HCEC 1CT (cell line): ENCODE results near the gene RPL36.
A peak's percentile ranks its signal among the peaks of the same experiment; 100 is the strongest.
"Not testable (repeated sequence)": the region's sequence is repeated elsewhere in the genome, so short reads cannot be mapped to it uniquely, and the experiment has no call there.

ENCODE experiments used
- DNase-seq: peaks from one replicate; pipeline ENCODE4 v3.0.0-alpha.2; 2017

RPL36 gene

DNA sequence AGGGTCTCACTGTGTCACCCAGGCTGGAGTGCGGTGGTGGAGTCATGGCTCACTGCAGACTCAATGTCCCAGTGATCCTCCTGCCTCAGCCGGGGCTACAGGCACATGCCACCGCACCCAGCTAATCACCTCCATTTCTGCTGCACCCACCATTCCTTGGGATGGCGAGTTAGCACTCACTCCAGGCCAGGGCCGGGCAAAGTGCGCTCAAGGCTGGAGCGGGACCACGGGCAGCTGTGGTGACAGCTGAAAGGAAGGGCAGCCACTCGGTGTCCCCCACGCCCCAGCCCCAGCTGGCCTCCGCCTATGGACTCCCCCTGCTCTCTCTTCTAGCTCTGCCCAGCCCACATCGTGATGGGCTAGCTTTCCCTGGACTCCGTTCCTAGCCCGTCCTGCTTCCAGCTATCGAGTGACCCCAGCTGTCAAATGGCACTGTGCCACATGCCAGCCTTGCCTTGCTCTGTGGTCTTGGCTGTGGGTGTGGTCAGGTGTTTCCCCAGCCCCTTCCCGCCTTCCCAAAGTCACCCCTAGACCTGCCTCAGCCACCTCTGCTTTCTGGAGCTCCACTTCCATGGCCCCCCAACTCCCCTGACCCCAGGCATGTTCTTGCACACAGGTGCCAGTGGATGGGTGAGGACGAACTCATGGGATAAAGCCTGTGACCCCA, 13.9 kb upstream of the RPL36 start:
- no peak for DNase-seq

DNA sequence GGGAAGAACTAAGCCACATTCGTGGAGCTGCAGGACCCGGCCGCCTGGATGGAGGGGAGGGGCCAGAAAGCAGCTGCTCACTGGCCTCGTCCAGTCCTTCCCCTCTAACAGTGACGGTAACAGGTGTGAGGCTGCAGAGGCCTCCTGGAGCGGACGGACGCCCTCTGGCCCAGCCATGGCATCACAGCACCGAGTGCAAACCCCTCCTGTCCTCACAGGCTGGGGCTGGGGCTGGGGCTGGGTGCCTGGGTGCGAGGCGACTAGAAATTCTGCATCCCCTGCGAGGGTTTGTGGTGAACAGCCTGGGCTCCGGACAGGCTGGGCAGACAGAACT, 13.4 kb upstream of the RPL36 start:
- DNase-seq, result no peak

DNA sequence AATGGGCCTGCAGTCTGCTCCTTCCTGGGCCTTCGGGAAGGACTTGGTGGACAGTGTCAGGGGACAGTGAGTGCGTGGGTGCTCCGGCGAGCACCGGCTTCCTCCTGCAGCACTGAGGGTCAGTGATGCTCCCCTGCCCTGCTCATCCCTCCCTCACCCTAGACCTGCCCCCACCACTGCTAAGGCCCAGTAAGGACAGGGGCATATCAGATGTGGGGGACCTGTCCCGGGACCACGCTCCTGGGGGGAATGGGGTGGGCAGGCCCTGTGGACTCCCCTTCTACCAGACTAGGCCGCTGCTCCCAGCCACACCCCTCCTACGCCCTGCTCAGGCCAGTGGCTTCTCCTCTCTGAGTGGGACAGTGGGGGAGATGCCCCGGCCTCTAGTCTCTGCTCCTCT, 13.0 kb upstream of the RPL36 start:
- DNase-seq, result no peak

DNA sequence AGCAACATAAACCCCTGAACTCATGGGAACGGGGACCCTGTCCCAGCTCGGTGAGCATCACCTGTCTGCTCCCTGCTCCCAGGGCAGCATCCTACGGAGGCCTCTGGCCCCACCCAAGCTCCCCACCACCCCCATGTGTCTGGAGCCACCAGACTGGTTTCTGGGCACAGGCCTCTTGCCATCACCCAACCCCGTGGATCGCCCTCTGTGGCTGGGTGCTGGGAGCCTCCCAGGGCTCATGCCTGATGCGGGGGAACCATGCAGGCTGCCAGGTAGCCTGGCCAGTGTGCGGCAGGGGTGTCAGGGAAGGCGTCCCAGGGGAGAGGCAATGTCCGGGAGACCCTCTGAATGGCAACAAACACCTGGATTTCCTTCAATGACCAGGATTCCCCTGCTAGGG, 12.5 kb upstream of the RPL36 start:
- no peak for DNase-seq

DNA sequence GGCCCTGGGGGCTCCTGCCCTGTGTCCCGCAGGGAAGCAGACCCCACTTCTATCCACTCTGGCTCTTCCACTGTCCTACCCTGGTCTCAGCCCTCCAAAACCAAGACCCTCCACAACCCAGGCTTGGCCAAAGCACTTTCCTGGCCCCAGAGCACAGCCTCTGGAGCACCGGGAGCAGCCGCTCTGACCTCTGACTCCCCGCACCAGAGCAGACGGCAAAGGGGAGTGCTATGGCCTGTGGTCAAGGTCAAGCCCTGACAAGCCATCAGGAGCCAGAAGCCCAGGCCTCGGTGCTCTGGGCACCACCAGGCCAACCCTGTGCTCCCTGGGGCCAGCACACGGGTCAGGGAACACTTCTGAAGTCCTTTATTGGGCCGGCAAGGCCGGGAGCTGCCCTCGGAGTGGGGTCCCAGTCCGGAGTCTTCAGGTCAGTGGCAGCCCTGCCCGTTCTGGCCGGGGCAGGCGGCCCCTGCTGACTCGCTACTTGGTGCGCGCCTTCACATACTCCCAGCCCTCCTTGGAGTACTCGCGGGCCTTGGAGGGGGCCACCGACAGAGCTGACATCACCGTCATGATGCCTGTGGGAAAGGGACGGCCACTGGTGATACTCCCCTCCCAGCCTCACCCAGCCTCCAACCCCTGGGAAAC, 11.9 kb upstream of the RPL36 start:
- no peak for DNase-seq

DNA sequence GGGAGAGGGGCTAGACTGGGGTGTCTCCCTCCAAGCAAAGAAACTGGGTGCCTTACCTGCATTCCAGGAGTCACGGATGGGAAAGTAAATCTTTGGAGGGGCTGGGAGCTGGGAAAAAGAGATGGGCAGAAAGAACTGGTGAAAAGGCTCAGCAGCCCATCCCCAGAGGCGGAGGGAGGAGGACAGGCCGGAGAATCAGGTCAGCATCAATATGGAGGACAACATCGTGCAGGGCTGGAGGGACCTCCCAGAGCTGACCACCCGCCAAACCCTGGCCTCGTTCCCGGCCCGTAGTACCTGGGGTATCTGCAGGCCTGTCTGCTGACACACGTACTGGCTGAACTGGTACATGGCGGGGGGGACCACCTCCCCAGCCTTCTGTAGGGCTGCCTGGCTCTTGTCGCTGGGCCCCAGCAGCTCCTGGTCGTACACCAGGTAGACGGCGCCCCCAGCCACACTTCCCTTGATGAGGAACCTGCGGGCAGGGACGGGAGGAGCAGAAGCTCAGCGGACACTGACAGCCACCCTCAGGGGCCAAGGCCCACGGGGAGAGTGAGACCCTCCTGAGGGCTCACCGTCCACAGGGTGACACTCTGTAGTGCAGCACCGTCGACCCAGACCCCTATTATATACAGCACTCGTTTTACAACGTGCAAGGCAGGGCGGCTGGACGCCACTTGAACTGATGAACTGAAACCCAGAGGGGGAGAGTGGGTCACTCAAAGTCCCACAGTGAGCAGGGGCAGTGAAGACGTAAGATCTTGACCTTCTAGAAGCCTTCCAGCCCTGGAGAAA, 10.6 kb upstream of the RPL36 start:
- DNase-seq, result no peak

DNA sequence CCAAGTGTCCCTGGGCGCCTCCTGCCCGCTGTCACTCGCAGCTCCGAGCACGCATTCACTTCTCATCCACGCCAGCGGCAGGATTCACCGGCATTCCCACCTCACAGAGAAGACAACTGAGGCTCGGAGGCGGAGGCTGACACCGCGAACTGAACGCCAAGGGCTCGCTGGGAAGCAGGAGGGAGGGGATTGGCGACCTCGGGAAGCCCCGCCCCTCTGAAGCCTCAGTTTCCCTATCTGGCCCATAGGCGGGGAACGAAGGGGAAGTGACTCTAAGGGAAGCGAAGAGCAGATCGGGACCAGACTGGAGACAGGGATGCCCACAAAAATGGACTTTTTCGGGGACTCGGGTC, 10.0 kb upstream of the RPL36 start:
- DNase-seq, result no peak

DNA sequence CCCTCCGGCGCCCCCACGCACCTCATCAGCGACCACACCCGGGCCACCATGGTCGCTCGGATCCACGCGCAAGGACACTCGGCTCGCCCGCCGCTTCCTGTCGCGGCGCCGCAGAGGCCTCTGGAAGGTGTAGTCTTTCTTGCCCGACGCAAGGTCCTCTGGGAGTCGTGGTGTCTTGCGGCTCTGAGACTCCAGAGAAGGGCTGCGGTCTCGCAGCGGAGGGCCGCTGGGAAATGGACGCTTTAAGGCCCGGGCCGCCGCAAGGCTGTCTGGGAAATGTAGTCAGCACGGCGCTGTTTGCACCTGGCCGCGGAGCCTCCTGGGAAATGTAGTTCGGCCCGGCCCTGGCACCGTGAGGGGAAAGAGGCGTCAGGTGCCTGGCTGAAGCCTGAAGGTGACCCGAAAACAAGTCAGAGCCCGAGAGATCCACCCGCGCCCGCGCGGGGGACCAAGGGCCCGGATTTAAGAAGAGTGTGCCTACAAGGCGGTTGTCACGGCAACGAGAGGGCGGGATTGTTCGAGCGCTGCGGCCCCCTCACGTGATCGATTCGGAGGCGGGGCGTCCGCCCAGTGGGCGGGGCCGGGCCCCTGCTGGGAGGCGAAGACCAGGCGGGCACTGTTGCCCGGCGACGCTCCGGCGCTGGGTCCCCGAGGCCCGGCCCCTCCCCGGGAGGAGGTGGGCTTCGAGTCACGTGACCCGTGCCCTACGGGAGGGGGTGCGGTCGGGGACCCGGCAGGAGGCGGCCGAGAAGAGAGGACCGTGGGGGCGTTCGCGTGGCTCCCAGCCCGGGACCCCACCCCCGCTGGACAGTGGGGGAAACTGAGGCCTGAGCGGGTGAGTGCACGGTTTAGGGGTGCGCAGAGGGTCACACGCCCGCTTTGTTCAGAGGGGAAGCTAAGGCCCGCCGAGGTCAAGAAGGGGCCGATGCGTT, 9.4 kb upstream of the RPL36 start, which contains the start of the genes HSD11B1L and MICOS13:
Gene HSD11B1L, plus strand, starts transcription at position 591 of the 932 bp plus-strand sequence. CDS start 3,806 bp downstream, outside the sequence.
Gene MICOS13, minus strand, starts transcription at position 80 of the 932 bp plus-strand sequence. Its CDS starts 30 bp downstream, at position 50.
- peak; percentile 99 for DNase-seq

DNA sequence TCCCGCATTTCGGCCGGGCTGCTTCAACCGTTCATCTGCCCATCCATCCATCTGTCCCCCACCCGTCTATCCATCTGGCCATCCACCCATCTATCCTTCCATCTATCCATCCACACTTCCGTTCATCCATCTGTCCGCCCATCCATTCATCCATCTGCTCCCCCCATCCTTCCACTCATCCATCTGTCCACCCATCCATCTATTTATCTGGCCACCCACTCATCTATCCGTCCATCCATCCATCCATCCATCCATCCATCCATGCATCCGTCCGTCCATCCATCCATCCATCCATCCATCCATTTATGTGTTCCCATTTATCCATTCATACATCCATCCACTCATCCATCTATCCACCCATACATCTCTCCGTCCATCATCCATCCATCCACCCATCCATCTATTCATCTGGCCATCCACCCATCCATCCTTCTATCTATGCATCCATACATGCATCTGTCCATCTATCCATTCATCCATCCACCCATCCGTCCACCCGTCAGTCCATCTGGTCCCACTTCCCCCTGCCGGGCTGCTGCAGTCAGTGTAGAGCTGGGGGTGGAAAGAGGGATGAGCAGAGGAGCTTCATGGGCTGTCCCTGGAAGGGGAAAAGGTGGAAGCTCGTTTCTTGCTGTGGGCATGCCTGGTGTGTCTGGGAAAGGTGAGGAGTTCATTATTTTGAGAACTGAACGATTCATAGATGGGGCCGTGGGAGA, 8.5 kb upstream of the RPL36 start:
- no peak for DNase-seq

DNA sequence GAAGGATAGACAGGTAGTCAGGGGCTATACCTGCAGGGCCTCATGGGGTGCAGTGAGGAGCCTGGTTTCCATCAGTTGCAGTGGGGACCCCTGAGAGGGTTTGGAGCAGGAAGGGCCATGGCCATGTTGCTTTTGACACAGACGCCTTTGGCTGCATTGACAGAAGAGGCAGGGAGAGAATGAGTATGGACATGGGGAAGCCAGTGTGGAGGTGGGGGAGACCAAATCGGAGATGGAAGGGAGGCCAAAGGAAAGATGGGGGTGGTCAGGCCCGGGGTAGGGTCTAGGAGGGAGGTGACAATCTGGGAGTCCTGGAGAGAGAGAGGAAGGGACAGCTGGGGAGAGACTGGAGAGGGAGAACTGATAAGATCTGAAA, 8.0 kb upstream of the RPL36 start:
- no peak for DNase-seq

DNA sequence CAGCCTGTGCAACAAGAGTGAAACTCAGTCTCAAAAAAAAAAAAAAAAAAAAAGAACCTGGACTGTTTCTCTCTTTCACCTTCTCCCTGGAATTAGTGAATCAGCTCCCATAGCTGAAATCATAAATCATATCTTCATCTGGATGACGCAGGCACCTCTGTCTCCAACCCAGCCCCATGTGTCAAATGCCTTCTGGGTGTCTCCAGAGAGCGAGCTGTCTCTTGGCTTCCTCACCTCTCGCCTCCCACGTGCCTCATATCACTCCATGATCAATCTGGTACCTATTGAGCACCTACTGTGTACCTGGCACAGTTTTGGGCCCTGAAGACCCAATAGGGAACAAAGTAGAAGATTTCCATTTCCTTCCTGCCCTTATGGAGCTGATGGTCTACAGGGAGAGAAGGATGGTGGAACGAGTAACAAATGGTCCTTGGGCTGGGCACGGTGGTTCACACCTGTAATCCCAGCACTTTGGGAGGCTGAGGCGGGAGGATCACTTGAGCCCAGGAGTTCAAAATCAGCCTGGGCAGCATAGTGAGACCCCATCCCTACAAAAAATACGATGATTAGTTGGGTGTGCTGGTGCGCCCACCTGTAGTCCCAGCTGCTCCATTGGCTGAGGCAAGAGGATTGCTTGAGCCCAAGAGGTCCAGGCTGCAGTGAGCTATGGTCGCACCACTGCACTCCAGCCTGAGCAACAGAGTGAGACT, 6.8 kb upstream of the RPL36 start:
- no peak for DNase-seq

DNA sequence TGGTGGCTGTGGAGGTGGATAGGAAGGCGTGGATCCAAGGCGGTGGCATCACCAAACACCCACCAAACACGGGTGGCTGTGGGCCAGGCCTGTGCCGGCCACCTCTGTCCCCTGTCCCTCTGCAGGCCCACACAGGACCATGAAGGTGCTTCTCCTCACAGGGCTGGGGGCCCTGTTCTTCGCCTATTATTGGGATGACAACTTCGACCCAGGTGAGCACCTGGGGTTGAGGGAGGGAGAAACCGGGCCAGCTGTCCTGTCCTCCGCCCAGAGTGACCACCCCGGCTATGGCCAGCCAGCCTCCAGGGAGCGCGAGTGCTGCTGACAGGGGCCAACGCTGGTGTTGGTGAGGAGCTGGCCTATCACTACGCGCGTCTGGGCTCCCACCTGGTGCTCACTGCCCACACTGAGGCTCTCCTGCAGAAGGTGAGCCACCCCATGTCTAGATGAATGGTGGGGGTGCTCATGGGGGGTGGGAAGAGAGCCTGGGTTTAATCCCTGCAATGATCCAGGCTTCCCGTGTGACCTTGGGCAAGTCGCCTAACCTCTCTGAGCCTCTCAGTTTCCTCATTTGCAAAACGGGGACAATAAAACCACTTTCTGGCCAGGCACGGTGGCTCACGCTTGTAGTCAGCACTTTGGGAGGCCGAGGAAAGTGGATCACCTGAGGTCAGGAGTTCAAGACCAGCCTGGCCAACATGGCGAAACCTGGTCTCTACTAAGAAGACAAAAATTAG, 5.2 kb upstream of the RPL36 start:
- DNase-seq, result no peak

DNA sequence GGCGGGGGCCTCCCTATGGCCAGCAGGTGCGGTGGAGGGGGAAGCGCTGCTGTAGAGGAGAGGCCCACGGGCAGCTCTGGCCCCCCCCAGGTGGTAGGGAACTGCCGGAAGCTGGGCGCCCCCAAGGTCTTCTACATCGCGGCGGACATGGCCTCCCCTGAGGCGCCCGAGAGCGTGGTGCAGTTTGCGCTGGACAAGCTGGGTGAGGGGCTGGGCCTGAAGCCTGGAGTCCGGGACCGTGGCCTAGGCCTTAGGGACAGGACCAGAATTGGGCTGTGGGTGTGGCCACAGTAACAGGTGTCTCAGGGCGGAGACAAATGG, 3.8 kb upstream of the RPL36 start:
- DNase-seq, result no peak

DNA sequence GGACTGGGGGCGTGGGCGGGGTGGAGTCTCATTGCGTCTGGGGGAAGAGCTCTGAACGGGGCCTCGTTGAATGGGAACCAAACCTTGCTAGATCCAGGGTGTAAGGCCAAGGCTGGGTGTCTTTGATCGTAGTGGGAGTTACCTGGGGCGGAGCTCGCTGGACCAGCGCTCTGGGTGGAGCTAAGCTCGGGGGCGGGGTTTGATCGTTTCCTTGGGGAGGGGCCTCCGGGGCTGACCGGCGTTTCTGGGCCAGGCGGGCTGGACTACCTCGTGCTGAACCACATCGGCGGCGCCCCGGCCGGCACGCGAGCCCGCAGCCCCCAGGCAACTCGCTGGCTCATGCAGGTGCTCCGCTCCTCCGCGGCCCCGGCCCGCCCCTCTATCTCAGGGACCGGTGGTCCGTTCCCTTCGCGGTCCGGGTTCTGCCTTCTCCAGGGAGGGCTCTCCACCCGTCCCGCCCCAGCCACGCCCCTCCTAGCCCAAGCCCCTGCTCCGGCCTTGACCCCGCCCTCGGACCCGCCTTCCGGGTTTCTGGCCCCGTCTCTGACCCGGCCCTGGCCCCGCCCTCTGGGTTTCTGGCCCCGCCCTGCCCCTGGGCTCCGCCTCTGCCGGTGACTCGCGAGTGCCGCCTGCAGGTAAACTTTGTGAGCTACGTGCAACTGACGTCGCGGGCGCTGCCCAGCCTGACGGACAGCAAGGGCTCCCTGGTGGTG, 3.3 kb upstream of the RPL36 start:
- peak; percentile 86 for DNase-seq

DNA sequence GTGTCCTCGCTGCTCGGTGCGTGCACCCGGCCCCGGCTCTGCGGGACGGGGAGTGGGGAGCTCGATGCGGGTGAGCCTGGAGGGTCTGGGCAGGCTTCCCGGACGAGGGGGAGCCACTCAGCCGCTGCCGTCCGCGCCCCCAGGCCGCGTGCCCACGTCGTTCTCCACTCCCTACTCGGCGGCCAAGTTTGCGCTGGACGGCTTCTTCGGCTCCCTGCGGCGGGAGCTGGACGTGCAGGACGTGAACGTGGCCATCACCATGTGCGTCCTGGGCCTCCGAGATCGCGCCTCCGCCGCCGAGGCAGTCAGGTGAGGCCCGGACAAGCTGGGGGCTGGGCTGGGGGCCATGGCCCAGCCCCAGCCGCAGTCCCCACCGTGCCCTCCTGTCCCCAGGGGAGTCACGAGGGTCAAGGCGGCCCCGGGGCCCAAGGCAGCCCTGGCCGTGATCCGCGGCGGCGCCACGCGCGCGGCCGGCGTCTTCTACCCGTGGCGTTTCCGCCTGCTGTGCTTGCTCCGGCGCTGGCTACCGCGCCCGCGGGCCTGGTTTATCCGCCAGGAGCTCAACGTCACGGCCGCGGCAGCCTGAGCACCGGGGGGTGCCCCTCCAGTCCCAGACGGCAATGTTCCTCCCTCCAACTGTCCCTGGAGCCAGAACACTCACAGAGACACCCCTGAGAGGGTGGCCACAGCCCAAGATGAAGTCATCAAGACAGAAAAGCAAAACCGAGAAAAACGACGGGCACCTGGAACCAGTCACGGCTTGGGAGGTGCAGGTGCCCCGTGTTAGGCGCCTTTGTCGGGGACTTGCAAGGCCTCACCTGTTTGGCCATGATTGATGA, 2.5 kb upstream of the RPL36 start:
- DNase-seq, result no peak

DNA sequence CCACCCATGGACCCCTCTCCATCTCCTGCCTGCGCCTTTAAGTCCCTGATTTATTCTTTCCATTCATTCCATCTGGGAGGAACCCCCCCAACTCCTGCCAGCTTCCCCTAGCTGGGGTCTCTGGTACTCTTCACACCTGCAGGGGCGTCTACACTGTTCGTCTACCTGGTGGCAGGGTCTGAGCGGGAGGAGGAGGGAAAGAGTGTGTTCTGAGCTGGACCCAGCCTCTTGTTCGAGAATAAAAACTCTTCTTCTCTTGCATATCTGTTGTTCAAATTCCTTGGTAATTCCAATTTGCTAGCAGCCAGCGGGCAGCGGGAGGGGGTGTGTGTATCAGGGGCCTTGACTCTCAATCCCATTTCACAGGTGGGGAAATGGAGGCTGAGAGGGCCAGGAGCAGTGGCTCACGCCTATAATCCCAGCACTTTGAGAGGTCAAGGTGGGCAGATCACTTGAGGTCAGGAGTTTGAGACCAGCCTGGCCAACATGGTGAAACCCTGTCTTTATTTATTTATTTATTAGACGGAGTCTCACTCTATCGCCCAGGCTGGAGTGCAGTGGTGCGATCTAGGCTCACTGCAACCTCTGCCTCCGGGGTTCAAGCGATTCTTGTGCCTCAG, 1.7 kb upstream of the RPL36 start:
- DNase-seq, result not testable (repeated sequence)

DNA sequence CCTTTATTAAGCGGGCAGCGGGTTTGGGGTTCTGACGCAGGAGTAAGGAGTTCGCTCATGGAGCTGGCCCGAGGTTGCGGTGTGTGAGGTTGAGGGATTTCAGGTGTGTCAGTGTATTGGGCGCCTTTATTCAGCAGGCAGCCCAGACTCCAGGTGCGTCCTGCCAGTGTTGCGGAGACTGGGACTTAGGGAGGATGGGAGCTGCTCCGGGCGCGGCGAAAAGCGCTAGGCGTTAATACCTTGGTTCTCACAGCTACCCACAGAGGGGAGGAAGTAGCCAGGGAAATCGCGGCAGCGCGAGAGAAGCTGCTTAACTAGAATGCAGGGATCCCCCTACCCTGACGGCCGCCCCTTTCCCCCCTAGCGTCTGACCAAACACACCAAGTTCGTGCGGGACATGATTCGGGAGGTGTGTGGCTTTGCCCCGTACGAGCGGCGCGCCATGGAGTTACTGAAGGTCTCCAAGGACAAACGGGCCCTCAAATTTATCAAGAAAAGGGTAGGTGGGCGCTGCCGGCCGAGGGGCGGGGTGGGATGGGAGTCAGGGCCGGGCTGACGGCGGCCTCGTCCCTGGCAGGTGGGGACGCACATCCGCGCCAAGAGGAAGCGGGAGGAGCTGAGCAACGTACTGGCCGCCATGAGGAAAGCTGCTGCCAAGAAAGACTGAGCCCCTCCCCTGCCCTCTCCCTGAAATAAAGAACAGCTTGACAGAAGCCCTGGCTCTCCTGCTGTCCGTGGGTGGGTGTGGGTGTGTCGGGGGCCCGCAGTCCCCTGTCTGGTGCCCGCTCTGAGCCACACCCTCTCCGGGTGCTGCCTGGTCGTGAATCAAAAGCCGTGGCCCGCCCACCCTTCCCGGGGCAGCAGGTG, 1.1 kb downstream of the RPL36 start:
- peak; percentile 24 for DNase-seq
